K562 (cell line): Measurements from ENCODE around the gene PLSCR5. TPM values are rescaled to one million over a fixed set of nuclear protein-coding genes. Genes with fewer than 3 reads are reported as not detected.

ENCODE experiments used
- ATAC-seq: fragments of 200-7000 bp; cut with Tn5 transposase; 3 replicates; pipeline ENCODE4 v1.9.1; 2020; ENCODE audit warnings: moderate library complexity
- BruUV-seq: library from RNA; stranded (reverse); fragments of 400-500 nt; replicated peaks from 2 replicates; lab custom pipeline; 2021; lab: Mats Ljungman, UMichigan
- CTCF ChIA-PET: fragments of 300-600 bp; formaldehyde crosslinking; extraction: SDS; loops from one replicate; lab custom pipeline; 2021; ENCODE audit warnings: low intra/inter-chr PET ratio; lab: Yijun Ruan, JAX
- POLR2A ChIA-PET: fragments of 300-600, 350-650 bp; sonication (Branson Sonifier 250); formaldehyde crosslinking; extraction: SDS; loops from one replicate; lab custom pipeline; 2021; ENCODE audit warnings: antibody characterized with exemption, inconsistent platforms; lab: Yijun Ruan, JAX
- DNase-seq, 4 experiments: peaks; one replicate each; pipeline versions ENCODE4 v3.0.0 to v3.0.0-alpha.2; 2011 to 2018; ENCODE audit warnings: low spot score in 3 of 4, mixed read lengths in 3 of 4; ENCODE audit errors: extremely low read depth in 1 of 4
- FAIRE-seq: peaks from 2 replicates; lab custom pipeline; 2011; peaks lifted over from hg19 to GRCh38; lab: Jason Lieb, UNC
- H2AFZ ChIP-seq: 2 replicates; pipeline ENCODE4 v1.6.0; 2011; ENCODE audit warnings: low read depth, low read length, control low read depth, inconsistent platforms
- H3K27ac ChIP-seq: fragments of 200-600 bp; 3 replicates; pipeline ENCODE4 v1.8.0; 2011; ENCODE audit warnings: low read depth, mild to moderate bottlenecking, control low read depth, inconsistent platforms, low read length, moderate library complexity, mixed read lengths; ENCODE audit errors: extremely low read depth
- H3K27me3 ChIP-seq, 2 experiments: fragments of 300-600 bp in 1 of 2; 2 replicates in 1 of 2; 3 replicates in 1 of 2; pipeline versions ENCODE4 v1.6.0 to v1.8.0; 2011; ENCODE audit warnings: inconsistent platforms in 2 of 2, low read length in 2 of 2, mild to moderate bottlenecking in 1 of 2, mixed read lengths in 1 of 2, moderate library complexity in 1 of 2; ENCODE audit not compliant: control insufficient read depth in 2 of 2, insufficient read depth in 2 of 2
- H3K36me3 ChIP-seq: fragments of 300-600 bp; 3 replicates; pipeline ENCODE4 v1.8.0; 2011; ENCODE audit warnings: mild to moderate bottlenecking, low read length, inconsistent platforms; ENCODE audit not compliant: control insufficient read depth, insufficient read depth
- H3K4me1 ChIP-seq, 2 experiments: fragments of 200-600 bp in 1 of 2; replicated peaks in 1 of 2; 2 replicates in 1 of 2; 3 replicates in 1 of 2; pipeline versions ENCODE4 v1.5.1 to v1.8.0; 2011; ENCODE audit warnings: inconsistent platforms in 2 of 2, low read length in 2 of 2, mild to moderate bottlenecking in 1 of 2, mixed read lengths in 1 of 2, moderate library complexity in 1 of 2; ENCODE audit not compliant: control insufficient read depth in 2 of 2, insufficient read depth in 2 of 2
- H3K4me2 ChIP-seq: 2 replicates; pipeline ENCODE4 v1.6.1; 2011; ENCODE audit warnings: low read length, control low read depth, inconsistent platforms, mixed read lengths; ENCODE audit not compliant: insufficient read depth
- H3K4me3 ChIP-seq: fragments of 200-600 bp; sonication (generic), shearing (Covaris generic); 2 replicates; pipeline ENCODE4 v1.5.1; 2016; ENCODE audit warnings: control low read depth, inconsistent platforms
- H3K79me2 ChIP-seq: fragments of 200-600 bp; 3 replicates; pipeline ENCODE4 v1.8.0; 2011; ENCODE audit warnings: low read length, inconsistent platforms; ENCODE audit not compliant: control insufficient read depth, insufficient read depth
- H3K9ac ChIP-seq, 2 experiments: 2 replicates each; pipeline versions ENCODE4 v1.6.0 to v1.6.1; 2011; ENCODE audit warnings: low read depth in 2 of 2, low read length in 2 of 2, control low read depth in 1 of 2, inconsistent platforms in 1 of 2, mild to moderate bottlenecking in 1 of 2, mixed read lengths in 1 of 2; ENCODE audit not compliant: insufficient read depth in 1 of 2
- H3K9me1 ChIP-seq: one replicate; pipeline ENCODE4 v1.6.0; 2011; ENCODE audit warnings: inconsistent platforms, mild to moderate bottlenecking, low read length, moderate library complexity; ENCODE audit not compliant: control insufficient read depth, insufficient read depth
- H3K9me3 ChIP-seq: replicated peaks from 2 replicates; pipeline ENCODE4 v1.5.1; 2011; ENCODE audit warnings: low read depth, low read length, inconsistent platforms; ENCODE audit not compliant: control insufficient read depth, insufficient read depth
- H4K20me1 ChIP-seq: replicated peaks from 2 replicates; pipeline ENCODE4 v1.6.1; 2011; ENCODE audit warnings: low read length, inconsistent platforms, mixed read lengths; ENCODE audit not compliant: control insufficient read depth, insufficient read depth
- ARID2 ChIP-seq: fragments of 450-650 bp; IDR thresholded peaks from 2 replicates; pipeline ENCODE4 v1.6.1; 2017; ENCODE audit warnings: antibody characterized with exemption, mild to moderate bottlenecking
- BRF1 ChIP-seq: IDR thresholded peaks from 3 replicates; pipeline ENCODE4 v1.6.1; 2011; ENCODE audit warnings: borderline replicate concordance, mild to moderate bottlenecking; ENCODE audit not compliant: insufficient read length; ENCODE audit errors: extremely low read depth
- CC2D1A ChIP-seq: fragments of 450-650 bp; IDR thresholded peaks from 2 replicates; pipeline ENCODE4 v1.6.1; 2017; ENCODE audit warnings: mild to moderate bottlenecking
- CEBPB ChIP-seq: fragments of 450-650 bp; IDR thresholded peaks from 2 replicates; pipeline ENCODE4 v1.6.1; 2016; ENCODE audit warnings: missing genetic modification characterization, missing compliant biosample characterization
- GABPB1 ChIP-seq: sonication (generic); formaldehyde crosslinking; IDR thresholded peaks from 2 replicates; pipeline ENCODE4 v1.8.0; 2022; ENCODE audit warnings: mild to moderate bottlenecking, missing genetic modification reagents
- GATAD2A ChIP-seq: fragments of 450-650 bp; IDR thresholded peaks from 2 replicates; pipeline ENCODE4 v1.6.1; 2017
- HINFP ChIP-seq: fragments of 450-650 bp; conservative IDR thresholded peaks from 2 replicates; pipeline ENCODE4 v1.6.1; 2016; ENCODE audit warnings: missing genetic modification characterization, low read depth, mild to moderate bottlenecking, control low read depth, missing compliant biosample characterization
- JUNB ChIP-seq: fragments of 450-650 bp; formaldehyde crosslinking; conservative IDR thresholded peaks from 2 replicates; pipeline ENCODE4 v1.4.0; 2020; ENCODE audit warnings: mild to moderate bottlenecking
- KAT8 ChIP-seq: fragments of 450-650 bp; IDR thresholded peaks from 2 replicates; pipeline ENCODE4 v1.6.1; 2016; ENCODE audit warnings: low read depth, mild to moderate bottlenecking
- KHSRP ChIP-seq: fragments of 450-650 bp; IDR thresholded peaks from 2 replicates; pipeline ENCODE4 v1.6.1; 2017
- MEF2A ChIP-seq: IDR thresholded peaks from 2 replicates; pipeline ENCODE4 v1.6.1; 2011; ENCODE audit warnings: low read depth, mild to moderate bottlenecking, low read length, moderate library complexity; ENCODE audit not compliant: control insufficient read depth
- MTA2 ChIP-seq: fragments of 450-650 bp; IDR thresholded peaks from 2 replicates; pipeline ENCODE4 v1.6.1; 2016; ENCODE audit warnings: low read depth
- NFE2L1 ChIP-seq: fragments of 450-650 bp; IDR thresholded peaks from 2 replicates; pipeline ENCODE4 v1.6.1; 2016; ENCODE audit warnings: missing genetic modification characterization, low read depth, mild to moderate bottlenecking, missing compliant biosample characterization, moderate library complexity, borderline replicate concordance
- NFIX ChIP-seq: fragments of 250-450 bp; sonication (Bioruptor Pico); IDR thresholded peaks from 2 replicates; pipeline ENCODE4 v1.4.0; 2020; ENCODE audit warnings: low read depth, mild to moderate bottlenecking, moderate library complexity
- PPARD ChIP-seq: fragments of 250-450 bp; sonication (Bioruptor Pico); IDR thresholded peaks from 2 replicates; pipeline ENCODE4 v1.8.0; 2022; ENCODE audit warnings: inconsistent platforms, mild to moderate bottlenecking, moderate library complexity
- RAD51 ChIP-seq: fragments of 450-650 bp; IDR thresholded peaks from 2 replicates; pipeline ENCODE4 v1.7.1; 2016; ENCODE audit warnings: low read depth, mild to moderate bottlenecking, borderline replicate concordance
- SMAD3 ChIP-seq: fragments of 450-650 bp; formaldehyde crosslinking; conservative IDR thresholded peaks from 2 replicates; pipeline ENCODE4 v1.4.0; 2020; ENCODE audit warnings: mild to moderate bottlenecking
- U2AF2 ChIP-seq: fragments of 200-400 bp; formaldehyde crosslinking; optimal IDR thresholded peaks from 2 replicates; pipeline ENCODE3; 2017; ENCODE audit warnings: low read depth, mild to moderate bottlenecking, low read length
- ZBTB11 ChIP-seq, 3 experiments: fragments of 200-800 bp in 1 of 3; fragments of 250-450 bp in 1 of 3; fragments of 450-650 bp in 1 of 3; sonication (Bioruptor Pico) in 1 of 3; sonication (Bioruptor generic) in 1 of 3; formaldehyde crosslinking in 1 of 3; IDR thresholded peaks; 2 replicates each; pipeline versions ENCODE4 v1.6.1 to v1.8.0; 2016 to 2022; ENCODE audit warnings: mild to moderate bottlenecking in 2 of 3, missing genetic modification characterization in 2 of 3, missing compliant biosample characterization in 1 of 3, moderate library complexity in 1 of 3
- ZBTB17 ChIP-seq: fragments of 450-650 bp; formaldehyde crosslinking; IDR thresholded peaks from 2 replicates; pipeline ENCODE4 v1.4.0; 2020; ENCODE audit warnings: mild to moderate bottlenecking
- ZNF146 ChIP-seq: IDR thresholded peaks from one replicate; pipeline ENCODE4 v1.6.1; 2018; ENCODE audit warnings: missing compliant biosample characterization; ENCODE audit not compliant: unreplicated experiment
- WGBS: fragments of 100-300 bp; shearing (Covaris generic); methylation state at CpG from one replicate; pipeline ENCODE4 v1.1.6; 2016; ENCODE audit warnings: low coverage, mixed read lengths; ENCODE audit not compliant: insufficient coverage; ENCODE audit errors: missing lambda C conversion rate; 5-methylcytosine and 5-hydroxymethylcytosine counted together
- in situ Hi-C: fragments of 300-500 bp; cut with MboI; formaldehyde crosslinking; loops from 4 replicates; pipeline ENCODE4 v1.15.0; 2018; ENCODE audit warnings: inconsistent platforms, mixed read lengths
- intact Hi-C: fragments of 100-400 bp; cut with micrococcal nuclease; formaldehyde crosslinking; loops from 2 replicates; pipeline ENCODE4 v1.14.2; 2022
- polyA plus RNA-seq, 8 experiments: library from polyadenylated mRNA; depleted of rRNA in 4 of 8; stranded (reverse) in 5 of 8; unstranded in 3 of 8; fragments of >200 nt; fragmentation: Nextera tagmentation in 2 of 8; fragmentation: Illumina TruSeq in 1 of 8; extraction: Ambion mirVana in 2 of 8; extraction: Trizol in 1 of 8; gene quantifications; 2 replicates each; pipeline versions ENCODE4 v1.2.1 to v1.2.3, GENCODE V29; 2011 to 2014; ENCODE audit warnings: inconsistent platforms in 1 of 8, missing spikeins in 1 of 8
- total RNA-seq, 7 experiments: library from RNA; depleted of rRNA in 6 of 7; stranded (reverse); fragments of >200 nt in 6 of 7; fragmentation: Illumina TruSeq in 2 of 7; extraction: Trizol in 2 of 7; gene quantifications; 2 replicates each; pipeline versions ENCODE4 v1.2.1 to v1.2.3, GENCODE V29; 2011 to 2021; ENCODE audit warnings: low replicate concordance in 1 of 7

The PLSCR5 gene
- total and polyA plus RNA-seq, 9 of the 15 experiments (the other 6 are each of a cell fraction or from before 2014, with no cell fraction given): not detected

- no peak for TF ChIP-seq HINFP (tag)
- no peak for TF ChIP-seq CEBPB
- no peak for TF ChIP-seq NFIX
- TF ChIP-seq CC2D1A: no peak
- TF ChIP-seq U2AF2: no peak
- TF ChIP-seq ARID2: no peak
- TF ChIP-seq KAT8: no peak
- TF ChIP-seq RAD51: no peak
Observed at GRCh38 chr3:146605106-146605505, at the start of gene PLSCR5 (continued).

- intact Hi-C loops (no loop called here), in situ Hi-C loops (no loop called here)
- ATAC-seq (no peak), FAIRE-seq (no peak), DNase-seq (no peak)
- H3K4me1 ChIP-seq: no peaks in the 10 kb centered on the region
- H2AFZ ChIP-seq: no peak overlapping the region
- no peaks in the 10 kb centered on the region for H3K27me3 ChIP-seq
- no peaks in the 10 kb centered on the region for H3K9me1 ChIP-seq
- no peaks in the 10 kb centered on the region for H3K79me2 ChIP-seq
- no peak overlapping the region for H3K27ac ChIP-seq
- no TSS peak for BruUV-seq
- 0% methylated on average over 3 of the region's 3 CpGs for WGBS
- H3K4me2 ChIP-seq: no peak overlapping the region
- H3K9ac ChIP-seq: no peak overlapping the region
- ChIA-PET POLR2A (no interaction called here), CTCF (no interaction called here)
- H3K4me3 ChIP-seq: no peak overlapping the region
- H4K20me1 ChIP-seq: no peaks in the 10 kb centered on the region
- no peaks in the 10 kb centered on the region for H3K9me3 ChIP-seq
- no peaks in the 10 kb centered on the region for H3K36me3 ChIP-seq
- no peak for TF ChIP-seq KHSRP
- no peak for TF ChIP-seq MEF2A
- TF ChIP-seq BRF1: no peak
- no peak for TF ChIP-seq NFE2L1 (tag)
- no peak for TF ChIP-seq GATAD2A
- TF ChIP-seq MTA2: no peak
- TF ChIP-seq ZBTB17: no peak
- TF ChIP-seq PPARD: no peak
- no peak for TF ChIP-seq ZBTB11 (CRISPR knock-in tag; IDR thresholded peaks at IDR 0.05)
- TF ChIP-seq ZNF146: no peak
- no peak for TF ChIP-seq SMAD3 (CRISPR knock-in tag)
- TF ChIP-seq JUNB (CRISPR knock-in tag): no peak
- TF ChIP-seq GABPB1 (CRISPR knock-in tag): no peak
Observed at GRCh38 chr3:146653978-146654377, 48.8 kb upstream of the PLSCR5 start.
